ENCODE data around the gene TLR6. TPM values are rescaled to one million over a fixed set of nuclear protein-coding genes. Genes with fewer than 3 reads are reported as not detected.

TLR6 gene
- polyA plus RNA-seq, 1 experiment, result 3.7 TPM

- DNase-seq (ENCODE audit: low read depth, low spot score), result no peak
- POLR2A ChIA-PET, result no interaction called here
- no peak for TF ChIP-seq CTCF (IDR thresholded peaks at IDR 0.05; ENCODE audit: low read depth, low read length)
Measured at GRCh38 chr4:38902695-38903094, 46.1 kb upstream of the TLR6 start.

GRCh38 chr4:38902221-38902620 is 45.6 kb upstream of the TLR6 start:
- CTCF ChIA-PET, result interaction anchor here (0.5 to 3.4 kb wide), 8 partner anchors 9 to 233 kb away, joined by 3 to 32 read pairs (median 4); no protein-coding TSS in a partner anchor
- H3K4me3 ChIP-seq (ENCODE audit: low read depth, low read length), result no peak overlapping the region
- H3K27me3 ChIP-seq (ENCODE audit: control insufficient read depth, insufficient read depth, low read length), result no peaks in the 10 kb centered on the region
- H3K9me3 ChIP-seq (ENCODE audit: control insufficient read depth, insufficient read depth, low read length), result no peaks in the 10 kb centered on the region
- no peak for TF ChIP-seq CTCF (IDR thresholded peaks at IDR 0.05; ENCODE audit: low read depth, low read length)
- no peak for DNase-seq (ENCODE audit: low read depth, low spot score)
- POLR2A ChIA-PET, result no interaction called here
- H3K27ac ChIP-seq (ENCODE audit: low read depth, low read length), result no peak overlapping the region

More at GRCh38 chr4:38902695-38903094, 46.1 kb upstream of the TLR6 start:
- no peak overlapping the region for H3K4me3 ChIP-seq (ENCODE audit: low read depth, low read length)
- H3K27me3 ChIP-seq (ENCODE audit: control insufficient read depth, insufficient read depth, low read length), result no peaks in the 10 kb centered on the region
- no peak overlapping the region for H3K27ac ChIP-seq (ENCODE audit: low read depth, low read length)
- H3K9me3 ChIP-seq (ENCODE audit: control insufficient read depth, insufficient read depth, low read length), result no peaks in the 10 kb centered on the region
- CTCF ChIA-PET, result interaction anchor here (0.6 to 3.4 kb wide), 13 partner anchors 10 to 279 kb away, joined by 3 to 32 read pairs (median 3); partner anchors contain the start of gene WDR19

- DNase-seq (ENCODE audit: low read depth, low spot score), result no peak
- H3K9me3 ChIP-seq (ENCODE audit: control insufficient read depth, insufficient read depth, low read length), result no peaks in the 10 kb centered on the region
- POLR2A ChIA-PET, result no interaction called here
- no peaks in the 10 kb centered on the region for H3K27me3 ChIP-seq (ENCODE audit: control insufficient read depth, insufficient read depth, low read length)
- no peak for TF ChIP-seq CTCF (IDR thresholded peaks at IDR 0.05; ENCODE audit: low read depth, low read length)
- CTCF ChIA-PET, result interaction anchor here (0.6 to 1.1 kb wide), 2 partner anchors 37 to 720 kb away, joined by 3 read pairs; no protein-coding TSS in a partner anchor
- no peak overlapping the region for H3K27ac ChIP-seq (ENCODE audit: low read depth, low read length)
- no peak overlapping the region for H3K4me3 ChIP-seq (ENCODE audit: low read depth, low read length)
Measured at GRCh38 chr4:38898245-38898644, 41.6 kb upstream of the TLR6 start.

- Histone ChIP-seq H3K9me3 (ENCODE audit: control insufficient read depth, insufficient read depth, low read length) (no peaks in the 10 kb centered on the region), H3K27me3 (ENCODE audit: control insufficient read depth, insufficient read depth, low read length) (no peaks in the 10 kb centered on the region), H3K27ac (ENCODE audit: low read depth, low read length) (no peak overlapping the region), H3K4me3 (ENCODE audit: low read depth, low read length) (no peak overlapping the region)
- no peak for DNase-seq (ENCODE audit: low read depth, low spot score)
- CTCF ChIA-PET, result interaction anchor here (0.6 kb wide), 1 partner anchor 137 kb away, joined by 3 read pairs; no protein-coding TSS in a partner anchor
- no peak for TF ChIP-seq CTCF (IDR thresholded peaks at IDR 0.05; ENCODE audit: low read depth, low read length)
- POLR2A ChIA-PET, result interaction anchor here (0.6 kb wide), 1 partner anchor 43 kb away, joined by 8 read pairs; no protein-coding TSS in a partner anchor
Measured at GRCh38 chr4:38896940-38897339, 40.3 kb upstream of the TLR6 start.

GRCh38 chr4:38894322-38894982 is 37.8 kb upstream of the TLR6 start:
- ChIA-PET CTCF (interaction anchor here (1.3 kb wide), 1 partner anchor 135 kb away, joined by 3 read pairs; no protein-coding TSS in a partner anchor), POLR2A (no interaction called here)
- TF ChIP-seq CTCF (IDR thresholded peaks at IDR 0.05; ENCODE audit: low read depth, low read length), result no peak
- no peak overlapping the region for H3K27ac ChIP-seq (ENCODE audit: low read depth, low read length)
- H3K9me3 ChIP-seq (ENCODE audit: control insufficient read depth, insufficient read depth, low read length), result no peaks in the 10 kb centered on the region
- H3K27me3 ChIP-seq (ENCODE audit: control insufficient read depth, insufficient read depth, low read length), result no peaks in the 10 kb centered on the region
- no peak for DNase-seq (ENCODE audit: low read depth, low spot score)
- H3K4me3 ChIP-seq (ENCODE audit: low read depth, low read length), result no peak overlapping the region
